Ishikawa (cell line): ENCODE measurements around the gene FSTL1.

Source experiments
- CEBPB ChIP-seq: IDR thresholded peaks from 2 replicates; pipeline ENCODE4 v1.6.1; 2012
- CREB1 ChIP-seq: IDR thresholded peaks from 2 replicates; pipeline ENCODE4 v1.6.1; 2012; ENCODE audit warnings: low read depth
- EGR1 ChIP-seq: IDR thresholded peaks from 2 replicates; pipeline ENCODE4 v1.6.1; 2012
- EP300 ChIP-seq: IDR thresholded peaks from 2 replicates; pipeline ENCODE4 v1.6.1; 2012; ENCODE audit warnings: borderline replicate concordance
- FOXM1 ChIP-seq: IDR thresholded peaks from 2 replicates; pipeline ENCODE4 v1.6.1; 2012; ENCODE audit warnings: low read depth, borderline replicate concordance
- MAX ChIP-seq: IDR thresholded peaks from 2 replicates; pipeline ENCODE4 v1.6.1; 2012
- NFIC ChIP-seq: IDR thresholded peaks from 2 replicates; pipeline ENCODE4 v1.6.1; 2012
- RAD21 ChIP-seq: IDR thresholded peaks from 2 replicates; pipeline ENCODE4 v1.6.1; 2012; ENCODE audit warnings: low read depth
- REST ChIP-seq: IDR thresholded peaks from 2 replicates; pipeline ENCODE4 v1.6.1; 2012; ENCODE audit warnings: low read depth, mild to moderate bottlenecking
- TAF1 ChIP-seq: IDR thresholded peaks from 2 replicates; pipeline ENCODE4 v1.6.1; 2012; ENCODE audit warnings: low read depth, mild to moderate bottlenecking
- TCF12 ChIP-seq: IDR thresholded peaks from 2 replicates; pipeline ENCODE4 v1.6.1; 2012; ENCODE audit warnings: low read depth
- TEAD4 ChIP-seq: IDR thresholded peaks from 2 replicates; pipeline ENCODE4 v1.6.1; 2012
- USF1 ChIP-seq: IDR thresholded peaks from 2 replicates; pipeline ENCODE4 v1.6.1; 2012
- YY1 ChIP-seq: IDR thresholded peaks from 2 replicates; pipeline ENCODE4 v1.6.1; 2012; ENCODE audit warnings: low read depth
- ZBTB7A ChIP-seq: IDR thresholded peaks from 2 replicates; pipeline ENCODE4 v1.6.1; 2012; ENCODE audit warnings: low read depth

Gene FSTL1

GRCh38 chr3:120488296-120488695, 37.5 kb upstream of the FSTL1 start:
- TF ChIP-seq RAD21 = no peak
- no peak for TF ChIP-seq EGR1
- no peak for TF ChIP-seq MAX

GRCh38 chr3:120487191-120487650, 36.4 kb upstream of the FSTL1 start:
- TF ChIP-seq CEBPB (no peak), TEAD4 (no peak), NFIC (no peak), EGR1 (no peak), CREB1 (no peak), USF1 (no peak), EP300 (no peak), FOXM1 (no peak), MAX (no peak), REST (no peak), RAD21 (no peak), ZBTB7A (no peak), TAF1 (no peak), TCF12 (no peak), YY1 (no peak)

GRCh38 chr3:120481081-120481480, 30.3 kb upstream of the FSTL1 start:
- TF ChIP-seq REST = no peak
- TF ChIP-seq ZBTB7A = no peak
- TF ChIP-seq RAD21 = no peak
- no peak for TF ChIP-seq TCF12
- TF ChIP-seq NFIC = no peak
- no peak for TF ChIP-seq CREB1
- no peak for TF ChIP-seq TEAD4
- no peak for TF ChIP-seq FOXM1
- no peak for TF ChIP-seq USF1
- no peak for TF ChIP-seq EP300
- TF ChIP-seq MAX = no peak
- TF ChIP-seq EGR1 = no peak
- no peak for TF ChIP-seq CEBPB
- no peak for TF ChIP-seq YY1
- TF ChIP-seq TAF1 = no peak

GRCh38 chr3:120477781-120478180, 27.0 kb upstream of the FSTL1 start:
- TF ChIP-seq NFIC = no peak
- no peak for TF ChIP-seq TCF12
- no peak for TF ChIP-seq FOXM1
- no peak for TF ChIP-seq EGR1
- no peak for TF ChIP-seq YY1
- no peak for TF ChIP-seq TAF1
- no peak for TF ChIP-seq EP300
- TF ChIP-seq REST = no peak
- TF ChIP-seq CEBPB = no peak
